Measurements from ENCODE around the gene ELOVL3.

ELOVL3 gene

GRCh38 chr10:102279104-102279503 is 53.0 kb downstream of the ELOVL3 start:
- Histone ChIP-seq H2AFZ (ENCODE audit: low read depth, low read length, severe bottlenecking) (no peak overlapping the region), H3K79me2 (ENCODE audit: insufficient read depth, low read length) (peaks cover 61% of the 10 kb centered on the region), H3K9me2 (replicated peaks; ENCODE audit: insufficient read depth, low read length) (no peaks in the 10 kb centered on the region), H3K4me3 (ENCODE audit: insufficient read depth, low read length, poor library complexity, severe bottlenecking) (no peak overlapping the region), H3K27me3 (ENCODE audit: low read length) (no peaks in the 10 kb centered on the region), H3F3A (ENCODE audit: insufficient read depth) (no peaks in the 10 kb centered on the region), H4K20me1 (ENCODE audit: low read depth, low read length) (peaks cover 6% of the 10 kb centered on the region; the same call in 1 of the 2 replicates), H3K36me3 (ENCODE audit: low read length) (no peaks in the 10 kb centered on the region; the same call in 1 of the 2 replicates), H3K27ac (ENCODE audit: low read depth, low read length) (no peak overlapping the region), H3K4me2 (ENCODE audit: low read depth, low read length, poor library complexity, severe bottlenecking) (no peak overlapping the region), H3K9ac (ENCODE audit: low read length) (no peak overlapping the region), H3K9me3 (ENCODE audit: insufficient read depth, low read length) (no peaks in the 10 kb centered on the region)
- TF ChIP-seq EZH2phosphoT487 (conservative IDR thresholded peaks at IDR 0.05; ENCODE audit: low read length) = no peak
- TF ChIP-seq, protein P1, sequence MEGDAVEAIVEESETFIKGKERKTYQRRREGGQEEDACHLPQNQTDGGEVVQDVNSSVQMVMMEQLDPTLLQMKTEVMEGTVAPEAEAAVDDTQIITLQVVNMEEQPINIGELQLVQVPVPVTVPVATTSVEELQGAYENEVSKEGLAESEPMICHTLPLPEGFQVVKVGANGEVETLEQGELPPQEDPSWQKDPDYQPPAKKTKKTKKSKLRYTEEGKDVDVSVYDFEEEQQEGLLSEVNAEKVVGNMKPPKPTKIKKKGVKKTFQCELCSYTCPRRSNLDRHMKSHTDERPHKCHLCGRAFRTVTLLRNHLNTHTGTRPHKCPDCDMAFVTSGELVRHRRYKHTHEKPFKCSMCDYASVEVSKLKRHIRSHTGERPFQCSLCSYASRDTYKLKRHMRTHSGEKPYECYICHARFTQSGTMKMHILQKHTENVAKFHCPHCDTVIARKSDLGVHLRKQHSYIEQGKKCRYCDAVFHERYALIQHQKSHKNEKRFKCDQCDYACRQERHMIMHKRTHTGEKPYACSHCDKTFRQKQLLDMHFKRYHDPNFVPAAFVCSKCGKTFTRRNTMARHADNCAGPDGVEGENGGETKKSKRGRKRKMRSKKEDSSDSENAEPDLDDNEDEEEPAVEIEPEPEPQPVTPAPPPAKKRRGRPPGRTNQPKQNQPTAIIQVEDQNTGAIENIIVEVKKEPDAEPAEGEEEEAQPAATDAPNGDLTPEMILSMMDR (IDR thresholded peaks at IDR 0.05; ENCODE audit: insufficient read depth, low read length, poor library complexity, severe bottlenecking) = no peak
